ELF-1 (cell line): Measurements from ENCODE around the gene SNURF.
"Not testable (repeated sequence)": the region's sequence is repeated elsewhere in the genome, so short reads cannot be mapped to it uniquely, and the experiment has no call there.

ENCODE experiments used
- DNase-seq: peaks from one replicate; pipeline ENCODE4 v3.0.0-alpha.2; 2016; ENCODE audit warnings: low read depth, low spot score

SNURF gene

GRCh38 chr15:24971052-24971451 is 16.3 kb downstream of the SNURF start:
- no peak for DNase-seq

GRCh38 chr15:24971772-24972171 is 17.0 kb downstream of the SNURF start:
- DNase-seq: no peak

GRCh38 chr15:24972707-24973106 is 17.9 kb downstream of the SNURF start:
- not testable (repeated sequence) for DNase-seq

GRCh38 chr15:24976932-24977331 is 22.1 kb downstream of the SNURF start:
- no peak for DNase-seq

DNA sequence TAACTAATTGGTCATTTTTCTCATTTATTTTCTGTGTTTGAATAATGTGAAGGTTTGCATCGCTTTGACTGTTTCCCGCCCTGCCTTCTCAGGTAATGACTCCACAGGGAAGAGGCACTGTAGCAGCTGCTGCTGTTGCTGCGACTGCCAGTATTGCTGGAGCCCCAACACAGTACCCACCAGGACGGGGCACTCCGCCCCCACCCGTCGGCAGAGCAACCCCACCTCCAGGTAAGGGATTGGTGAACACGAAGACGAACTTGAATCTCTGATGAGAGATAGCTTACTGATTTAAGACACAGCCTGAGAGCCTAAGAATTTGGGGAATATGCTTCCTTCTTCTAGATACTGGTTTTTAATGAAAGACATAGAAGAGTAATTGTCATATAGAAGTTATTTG is 22.9 kb downstream of the SNURF start:
- no peak for DNase-seq

- DNase-seq: no peak
These were observed 30.4 kb downstream of the SNURF start for GRCh38 chr15:24985224-24985623.

- no peak for DNase-seq
These were observed 31.9 kb downstream of the SNURF start for GRCh38 chr15:24986653-24987052.
